HepG2 (cell line): ENCODE data around the gene LAPTM4A. TPM values are rescaled to one million over a fixed set of nuclear protein-coding genes. Genes with fewer than 3 reads are reported as not detected.

Experiments
- CBX1 ChIP-seq: IDR thresholded peaks from one replicate; pipeline ENCODE4 v1.6.1; 2016; ENCODE audit warnings: antibody characterized with exemption, low read depth
- DRAP1 ChIP-seq: IDR thresholded peaks from 2 replicates; pipeline ENCODE4 v1.6.1; 2016; ENCODE audit warnings: missing genetic modification reagents, missing compliant biosample characterization
- GABPA ChIP-seq, 2 experiments: IDR thresholded peaks; 2 replicates each; pipeline ENCODE4 v1.6.1; 2011 to 2016; ENCODE audit warnings: low read depth in 2 of 2, low read length in 1 of 2, missing biosample characterization in 1 of 2, missing genetic modification characterization in 1 of 2
- GATAD1 ChIP-seq: IDR thresholded peaks from 2 replicates; pipeline ENCODE4 v1.6.1; 2016; ENCODE audit warnings: missing genetic modification reagents, missing compliant biosample characterization
- JDP2 ChIP-seq: sonication (generic); formaldehyde crosslinking; IDR thresholded peaks from 2 replicates; pipeline ENCODE4 v1.8.1; 2022; ENCODE audit warnings: missing genetic modification reagents, borderline replicate concordance
- KDM1A ChIP-seq: IDR thresholded peaks from 2 replicates; pipeline ENCODE4 v1.6.1; 2016; ENCODE audit warnings: missing compliant biosample characterization
- KLF16 ChIP-seq, 2 experiments: sonication (generic) in 1 of 2; formaldehyde crosslinking in 1 of 2; IDR thresholded peaks; 2 replicates each; pipeline versions ENCODE4 v1.6.1 to v1.8.0; 2016 to 2023; ENCODE audit warnings: missing genetic modification reagents in 2 of 2, missing compliant biosample characterization in 1 of 2
- KLF6 ChIP-seq: IDR thresholded peaks from 2 replicates; pipeline ENCODE4 v1.8.0; 2016; ENCODE audit warnings: missing biosample characterization, missing genetic modification reagents
- MIER3 ChIP-seq: IDR thresholded peaks from 2 replicates; pipeline ENCODE4 v1.6.1; 2016; ENCODE audit warnings: missing compliant biosample characterization, borderline replicate concordance
- RXRB ChIP-seq: IDR thresholded peaks from 2 replicates; pipeline ENCODE4 v1.6.1; 2016; ENCODE audit warnings: borderline replicate concordance, missing genetic modification reagents, missing compliant biosample characterization
- SOX13 ChIP-seq, 3 experiments: fragments of 450-650 bp in 1 of 3; sonication (generic) in 1 of 3; formaldehyde crosslinking in 1 of 3; IDR thresholded peaks in 2 of 3; conservative IDR thresholded peaks in 1 of 3; 2 replicates each; pipeline versions ENCODE4 v1.5.0 to v1.6.1; 2016 to 2020; ENCODE audit warnings: antibody characterized with exemption in 1 of 3, mild to moderate bottlenecking in 1 of 3, missing compliant biosample characterization in 1 of 3, missing genetic modification reagents in 1 of 3, moderate library complexity in 1 of 3
- SOX5 ChIP-seq: IDR thresholded peaks from 2 replicates; pipeline ENCODE4 v1.6.1; 2016; ENCODE audit warnings: borderline replicate concordance
- WIZ ChIP-seq: sonication (generic); formaldehyde crosslinking; IDR thresholded peaks from 2 replicates; pipeline ENCODE4 v1.5.1; 2020; ENCODE audit warnings: mild to moderate bottlenecking, missing genetic modification reagents
- ZFAT ChIP-seq: sonication (generic); formaldehyde crosslinking; conservative IDR thresholded peaks from 2 replicates; pipeline ENCODE4 v1.8.1; 2023; ENCODE audit warnings: missing genetic modification reagents, inconsistent platforms
- ZGPAT ChIP-seq: IDR thresholded peaks from 2 replicates; pipeline ENCODE4 v1.6.1; 2016; ENCODE audit warnings: mild to moderate bottlenecking
- ZMYM4 ChIP-seq: sonication (generic); formaldehyde crosslinking; IDR thresholded peaks from 2 replicates; pipeline ENCODE4 v1.8.1; 2023; ENCODE audit warnings: mild to moderate bottlenecking, missing genetic modification reagents
- polyA plus RNA-seq, 8 experiments: library from polyadenylated mRNA; depleted of rRNA in 3 of 8; stranded (reverse) in 7 of 8; unstranded in 1 of 8; fragments of >200 nt; fragmentation: Illumina TruSeq in 4 of 8; extraction: Trizol in 4 of 8; gene quantifications; 2 replicates each; pipeline versions ENCODE4 v1.2.1 to v1.2.3, GENCODE V29; 2011 to 2016; ENCODE audit warnings: low read depth in 4 of 8, missing spikeins in 1 of 8, mixed read lengths in 1 of 8; ENCODE audit not compliant: insufficient read depth in 1 of 8
- total RNA-seq, 5 experiments: library from RNA; depleted of rRNA; stranded (reverse); fragments of >200 nt; fragmentation: Illumina TruSeq; extraction: Trizol; gene quantifications; 2 replicates each; pipeline ENCODE4 v1.2.3, GENCODE V29; 2016; ENCODE audit warnings: low read depth in 1 of 5
- TF ChIP-seq, protein P1 (sequence below): sonication (generic); formaldehyde crosslinking; IDR thresholded peaks from 2 replicates; pipeline ENCODE4 v1.4.0; 2020; ENCODE audit warnings: missing genetic modification reagents
- TF ChIP-seq, protein P2 (sequence below): sonication (generic); formaldehyde crosslinking; IDR thresholded peaks from 2 replicates; pipeline ENCODE4 v1.4.0; 2020; ENCODE audit warnings: missing genetic modification reagents, mild to moderate bottlenecking, borderline replicate concordance
- TF ChIP-seq, protein P3 (sequence below): IDR thresholded peaks from 2 replicates; pipeline ENCODE4 v1.6.1; 2016; ENCODE audit warnings: missing compliant biosample characterization, missing genetic modification reagents, borderline replicate concordance

Gene LAPTM4A
- total and polyA plus RNA-seq, 2 of the 13 experiments (the other 11 are each of a cell fraction or from before 2014, with no cell fraction given), result 116 to 558 TPM

GRCh38 chr2:20008703-20009102 is 42.7 kb downstream of the LAPTM4A start (continued):
- TF ChIP-seq KLF16 (CRISPR knock-in tag; IDR thresholded peaks at IDR 0.05), result 0 out of 4 replicates have a peak, but pooled peaks of 1 of the 2 experiments have one; percentile 25
- TF ChIP-seq, protein P1, sequence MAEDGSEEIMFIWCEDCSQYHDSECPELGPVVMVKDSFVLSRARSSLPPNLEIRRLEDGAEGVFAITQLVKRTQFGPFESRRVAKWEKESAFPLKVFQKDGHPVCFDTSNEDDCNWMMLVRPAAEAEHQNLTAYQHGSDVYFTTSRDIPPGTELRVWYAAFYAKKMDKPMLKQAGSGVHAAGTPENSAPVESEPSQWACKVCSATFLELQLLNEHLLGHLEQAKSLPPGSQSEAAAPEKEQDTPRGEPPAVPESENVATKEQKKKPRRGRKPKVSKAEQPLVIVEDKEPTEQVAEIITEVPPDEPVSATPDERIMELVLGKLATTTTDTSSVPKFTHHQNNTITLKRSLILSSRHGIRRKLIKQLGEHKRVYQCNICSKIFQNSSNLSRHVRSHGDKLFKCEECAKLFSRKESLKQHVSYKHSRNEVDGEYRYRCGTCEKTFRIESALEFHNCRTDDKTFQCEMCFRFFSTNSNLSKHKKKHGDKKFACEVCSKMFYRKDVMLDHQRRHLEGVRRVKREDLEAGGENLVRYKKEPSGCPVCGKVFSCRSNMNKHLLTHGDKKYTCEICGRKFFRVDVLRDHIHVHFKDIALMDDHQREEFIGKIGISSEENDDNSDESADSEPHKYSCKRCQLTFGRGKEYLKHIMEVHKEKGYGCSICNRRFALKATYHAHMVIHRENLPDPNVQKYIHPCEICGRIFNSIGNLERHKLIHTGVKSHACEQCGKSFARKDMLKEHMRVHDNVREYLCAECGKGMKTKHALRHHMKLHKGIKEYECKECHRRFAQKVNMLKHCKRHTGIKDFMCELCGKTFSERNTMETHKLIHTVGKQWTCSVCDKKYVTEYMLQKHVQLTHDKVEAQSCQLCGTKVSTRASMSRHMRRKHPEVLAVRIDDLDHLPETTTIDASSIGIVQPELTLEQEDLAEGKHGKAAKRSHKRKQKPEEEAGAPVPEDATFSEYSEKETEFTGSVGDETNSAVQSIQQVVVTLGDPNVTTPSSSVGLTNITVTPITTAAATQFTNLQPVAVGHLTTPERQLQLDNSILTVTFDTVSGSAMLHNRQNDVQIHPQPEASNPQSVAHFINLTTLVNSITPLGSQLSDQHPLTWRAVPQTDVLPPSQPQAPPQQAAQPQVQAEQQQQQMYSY, result peak; percentile 83; the same call in 1 of the 2 replicates
- TF ChIP-seq JDP2 (CRISPR knock-in tag), result no peak
- no peak for TF ChIP-seq ZFAT (CRISPR knock-in tag)
- TF ChIP-seq SOX13 (IDR thresholded peaks at IDR 0.05), result no peak
- peak in 1 of 2 experiments; percentile 81; a peak in 2 of 4 replicates for TF ChIP-seq SOX13 (CRISPR knock-in tag; conservative IDR thresholded peaks at IDR 0.05 in 1 of 2, IDR thresholded peaks at IDR 0.05 in 1 of 2)
- peak; percentile 39; the same call in 1 of the 2 replicates for TF ChIP-seq ZGPAT (CRISPR knock-in tag)
- TF ChIP-seq KLF6 (CRISPR knock-in tag), result 0 out of 2 replicates have a peak, but pooled peaks have one; percentile 29
- 0 out of 2 replicates have a peak, but pooled peaks have one; percentile 30 for TF ChIP-seq ZMYM4 (CRISPR knock-in tag)
- TF ChIP-seq, protein P2, sequence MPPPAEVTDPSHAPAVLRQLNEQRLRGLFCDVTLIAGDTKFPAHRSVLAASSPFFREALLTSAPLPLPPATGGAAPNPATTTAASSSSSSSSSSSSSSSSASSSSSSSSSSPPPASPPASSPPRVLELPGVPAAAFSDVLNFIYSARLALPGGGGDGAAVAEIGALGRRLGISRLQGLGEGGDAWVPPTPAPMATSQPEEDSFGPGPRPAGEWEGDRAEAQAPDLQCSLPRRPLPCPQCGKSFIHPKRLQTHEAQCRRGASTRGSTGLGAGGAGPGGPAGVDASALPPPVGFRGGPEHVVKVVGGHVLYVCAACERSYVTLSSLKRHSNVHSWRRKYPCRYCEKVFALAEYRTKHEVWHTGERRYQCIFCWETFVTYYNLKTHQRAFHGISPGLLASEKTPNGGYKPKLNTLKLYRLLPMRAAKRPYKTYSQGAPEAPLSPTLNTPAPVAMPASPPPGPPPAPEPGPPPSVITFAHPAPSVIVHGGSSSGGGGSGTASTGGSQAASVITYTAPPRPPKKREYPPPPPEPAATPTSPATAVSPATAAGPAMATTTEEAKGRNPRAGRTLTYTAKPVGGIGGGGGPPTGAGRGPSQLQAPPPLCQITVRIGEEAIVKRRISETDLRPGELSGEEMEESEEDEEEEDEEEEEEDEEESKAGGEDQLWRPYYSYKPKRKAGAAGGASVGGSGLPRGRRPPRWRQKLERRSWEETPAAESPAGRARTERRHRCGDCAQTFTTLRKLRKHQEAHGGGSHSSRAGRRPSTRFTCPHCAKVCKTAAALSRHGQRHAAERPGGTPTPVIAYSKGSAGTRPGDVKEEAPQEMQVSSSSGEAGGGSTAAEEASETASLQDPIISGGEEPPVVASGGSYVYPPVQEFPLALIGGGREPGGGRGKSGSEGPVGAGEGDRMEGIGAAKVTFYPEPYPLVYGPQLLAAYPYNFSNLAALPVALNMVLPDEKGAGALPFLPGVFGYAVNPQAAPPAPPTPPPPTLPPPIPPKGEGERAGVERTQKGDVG (CRISPR knock-in tag), result peak; percentile 52; the same call in 1 of the 2 replicates
- TF ChIP-seq, protein P3, sequence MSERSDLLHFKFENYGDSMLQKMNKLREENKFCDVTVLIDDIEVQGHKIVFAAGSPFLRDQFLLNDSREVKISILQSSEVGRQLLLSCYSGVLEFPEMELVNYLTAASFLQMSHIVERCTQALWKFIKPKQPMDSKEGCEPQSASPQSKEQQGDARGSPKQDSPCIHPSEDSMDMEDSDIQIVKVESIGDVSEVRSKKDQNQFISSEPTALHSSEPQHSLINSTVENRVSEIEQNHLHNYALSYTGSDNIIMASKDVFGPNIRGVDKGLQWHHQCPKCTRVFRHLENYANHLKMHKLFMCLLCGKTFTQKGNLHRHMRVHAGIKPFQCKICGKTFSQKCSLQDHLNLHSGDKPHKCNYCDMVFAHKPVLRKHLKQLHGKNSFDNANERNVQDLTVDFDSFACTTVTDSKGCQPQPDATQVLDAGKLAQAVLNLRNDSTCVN (CRISPR knock-in tag), result peak; percentile 49; the same call in 1 of the 2 replicates
- TF ChIP-seq CBX1, result peak; percentile 36
- no peak for TF ChIP-seq GABPA (IDR thresholded peaks at IDR 0.05; ENCODE audit: low read depth, low read length)
- 0 out of 2 replicates have a peak, but pooled peaks have one; percentile 8 for TF ChIP-seq GABPA (CRISPR knock-in tag; IDR thresholded peaks at IDR 0.05; ENCODE audit: low read depth)
- TF ChIP-seq GATAD1, result peak; percentile 43; the same call in 1 of the 2 replicates
- TF ChIP-seq RXRB (CRISPR knock-in tag), result peak; percentile 84
- peak; percentile 69; the same call in 1 of the 2 replicates for TF ChIP-seq SOX5 (CRISPR knock-in tag)
- TF ChIP-seq DRAP1 (CRISPR knock-in tag), result peak; percentile 61; the same call in 1 of the 2 replicates
- TF ChIP-seq KDM1A (CRISPR knock-in tag), result 0 out of 2 replicates have a peak, but pooled peaks have one; percentile 55
- no peak for TF ChIP-seq WIZ (CRISPR knock-in tag)
- peak; percentile 74; the same call in 1 of the 2 replicates for TF ChIP-seq MIER3 (CRISPR knock-in tag)
